BLaER1 (cell line): ENCODE measurements around the gene JAKMIP2.

Source experiments
- H3K27ac ChIP-seq: shearing (Covaris generic); formaldehyde crosslinking; 2 replicates; pipeline ENCODE4 v1.8.1; 2022
- H3K27me3 ChIP-seq: shearing (Covaris generic); formaldehyde crosslinking; 2 replicates; pipeline ENCODE4 v1.8.1; 2022
- H3K36me3 ChIP-seq: shearing (Covaris generic); formaldehyde crosslinking; 2 replicates; pipeline ENCODE4 v1.8.1; 2022
- H3K4me1 ChIP-seq: shearing (Covaris generic); formaldehyde crosslinking; 2 replicates; pipeline ENCODE4 v1.8.1; 2022
- H3K4me2 ChIP-seq: shearing (Covaris generic); formaldehyde crosslinking; 2 replicates; pipeline ENCODE4 v1.8.1; 2022
- H3K4me3 ChIP-seq: shearing (Covaris generic); formaldehyde crosslinking; 2 replicates; pipeline ENCODE4 v1.8.1; 2022
- H3K9ac ChIP-seq: shearing (Covaris generic); formaldehyde crosslinking; 2 replicates; pipeline ENCODE4 v1.8.1; 2022
- H3K9me3 ChIP-seq: shearing (Covaris generic); formaldehyde crosslinking; 2 replicates; pipeline ENCODE4 v1.8.1; 2022
- H4K20me1 ChIP-seq: shearing (Covaris generic); formaldehyde crosslinking; 2 replicates; pipeline ENCODE4 v1.8.1; 2022
- Cebpa-rat ChIP-seq: shearing (Covaris generic); IDR thresholded peaks from 2 replicates; pipeline ENCODE4 v1.8.1; 2022

The JAKMIP2 gene

GRCh38 chr5:147763791-147764525 is 18.6 kb downstream of the JAKMIP2 start:
- no peak overlapping the region for H3K4me2 ChIP-seq
- no peaks in the 10 kb centered on the region for H3K4me1 ChIP-seq
- H3K27me3 ChIP-seq, result no peaks in the 10 kb centered on the region
- no peak overlapping the region for H3K27ac ChIP-seq
- H3K36me3 ChIP-seq, result no peaks in the 10 kb centered on the region
- no peak overlapping the region for H3K9ac ChIP-seq
- H4K20me1 ChIP-seq, result no peaks in the 10 kb centered on the region
- H3K9me3 ChIP-seq, result no peaks in the 10 kb centered on the region
- H3K4me3 ChIP-seq, result no peak overlapping the region
- TF ChIP-seq Cebpa-rat, result no peak

- Histone ChIP-seq H3K4me2 (no peak overlapping the region), H3K27me3 (no peaks in the 10 kb centered on the region), H4K20me1 (no peaks in the 10 kb centered on the region), H3K4me1 (no peaks in the 10 kb centered on the region), H3K9ac (no peak overlapping the region), H3K36me3 (no peaks in the 10 kb centered on the region), H3K27ac (no peak overlapping the region), H3K9me3 (no peaks in the 10 kb centered on the region), H3K4me3 (no peak overlapping the region)
- no peak for TF ChIP-seq Cebpa-rat
These were observed 22.2 kb downstream of the JAKMIP2 start for GRCh38 chr5:147760086-147760875.

GRCh38 chr5:147759441-147759840 is 23.1 kb downstream of the JAKMIP2 start:
- H3K9ac ChIP-seq, result no peak overlapping the region
- no peak overlapping the region for H3K4me2 ChIP-seq
- no peak for TF ChIP-seq Cebpa-rat
- H3K27me3 ChIP-seq, result no peaks in the 10 kb centered on the region
- no peaks in the 10 kb centered on the region for H4K20me1 ChIP-seq
- H3K27ac ChIP-seq, result no peak overlapping the region
- no peaks in the 10 kb centered on the region for H3K9me3 ChIP-seq
- no peaks in the 10 kb centered on the region for H3K4me1 ChIP-seq
- no peaks in the 10 kb centered on the region for H3K36me3 ChIP-seq
- no peak overlapping the region for H3K4me3 ChIP-seq

GRCh38 chr5:147756566-147756965 is 26.0 kb downstream of the JAKMIP2 start:
- Histone ChIP-seq H3K27me3 (no peaks in the 10 kb centered on the region), H4K20me1 (no peaks in the 10 kb centered on the region), H3K36me3 (peaks cover 11% of the 10 kb centered on the region; the same call in 1 of the 2 replicates), H3K4me1 (0 out of 2 replicates have a peak, but pooled peaks cover 7% of the 10 kb centered on the region), H3K4me3 (no peak overlapping the region), H3K27ac (no peak overlapping the region), H3K9ac (no peak overlapping the region), H3K9me3 (peaks cover 8% of the 10 kb centered on the region; the same call in 1 of the 2 replicates), H3K4me2 (no peak overlapping the region)
- no peak for TF ChIP-seq Cebpa-rat

GRCh38 chr5:147754372-147755122 is 28.0 kb downstream of the JAKMIP2 start:
- Histone ChIP-seq H3K4me3 (no peak overlapping the region), H4K20me1 (no peaks in the 10 kb centered on the region), H3K9me3 (peaks cover 19% of the 10 kb centered on the region), H3K9ac (no peak overlapping the region), H3K27ac (no peak overlapping the region), H3K4me1 (peaks cover 22% of the 10 kb centered on the region), H3K27me3 (no peaks in the 10 kb centered on the region), H3K4me2 (no peak overlapping the region), H3K36me3 (peaks cover 13% of the 10 kb centered on the region; the same call in 1 of the 2 replicates)
- TF ChIP-seq Cebpa-rat, result no peak

- Histone ChIP-seq H3K9ac (no peak overlapping the region), H3K9me3 (peaks cover 19% of the 10 kb centered on the region), H3K4me1 (peaks cover 25% of the 10 kb centered on the region), H3K4me3 (no peak overlapping the region), H4K20me1 (no peaks in the 10 kb centered on the region), H3K27ac (no peak overlapping the region), H3K36me3 (peaks cover 13% of the 10 kb centered on the region; the same call in 1 of the 2 replicates), H3K27me3 (no peaks in the 10 kb centered on the region), H3K4me2 (no peak overlapping the region)
- no peak for TF ChIP-seq Cebpa-rat
These were observed 28.8 kb downstream of the JAKMIP2 start for GRCh38 chr5:147753765-147754164.

- H3K36me3 ChIP-seq, result peaks cover 13% of the 10 kb centered on the region; the same call in 1 of the 2 replicates
- peaks cover 25% of the 10 kb centered on the region for H3K4me1 ChIP-seq
- H3K27ac ChIP-seq, result no peak overlapping the region
- peaks cover 19% of the 10 kb centered on the region for H3K9me3 ChIP-seq
- 0 out of 2 replicates have a peak overlapping the region, but pooled peaks have one; percentile 8 for H3K4me2 ChIP-seq
- TF ChIP-seq Cebpa-rat, result no peak
- no peaks in the 10 kb centered on the region for H4K20me1 ChIP-seq
- no peak overlapping the region for H3K9ac ChIP-seq
- H3K27me3 ChIP-seq, result no peaks in the 10 kb centered on the region
- no peak overlapping the region for H3K4me3 ChIP-seq
These were observed 29.8 kb downstream of the JAKMIP2 start for GRCh38 chr5:147752666-147753290.

GRCh38 chr5:147752033-147752432 is 30.5 kb downstream of the JAKMIP2 start:
- Histone ChIP-seq H3K27me3 (no peaks in the 10 kb centered on the region), H3K9me3 (peaks cover 19% of the 10 kb centered on the region), H3K4me3 (no peak overlapping the region), H3K4me1 (peaks cover 25% of the 10 kb centered on the region), H3K4me2 (no peak overlapping the region), H3K36me3 (peaks cover 13% of the 10 kb centered on the region; the same call in 1 of the 2 replicates), H3K27ac (no peak overlapping the region), H3K9ac (no peak overlapping the region), H4K20me1 (no peaks in the 10 kb centered on the region)
- no peak for TF ChIP-seq Cebpa-rat

GRCh38 chr5:147751156-147751830 is 31.2 kb downstream of the JAKMIP2 start:
- no peak overlapping the region for H3K9ac ChIP-seq
- H4K20me1 ChIP-seq, result no peaks in the 10 kb centered on the region
- H3K4me1 ChIP-seq, result peaks cover 25% of the 10 kb centered on the region
- H3K4me2 ChIP-seq, result 0 out of 2 replicates have a peak overlapping the region, but pooled peaks have one; percentile 65
- H3K9me3 ChIP-seq, result peaks cover 19% of the 10 kb centered on the region
- no peak for TF ChIP-seq Cebpa-rat
- H3K4me3 ChIP-seq, result no peak overlapping the region
- H3K36me3 ChIP-seq, result peaks cover 13% of the 10 kb centered on the region; the same call in 1 of the 2 replicates
- H3K27me3 ChIP-seq, result no peaks in the 10 kb centered on the region
- H3K27ac ChIP-seq, result no peak overlapping the region
